GM23338 (cell line): ENCODE measurements around the gene ANKRD62. TPM values are rescaled to one million over a fixed set of nuclear protein-coding genes. Genes with fewer than 3 reads are reported as not detected.

Experiments
- ATAC-seq: fragments of 200-7000 bp; cut with Tn5 transposase; 3 replicates; pipeline ENCODE4 v1.9.1; 2020
- DNase-seq: peaks from one replicate; pipeline ENCODE4 v3.0.0-alpha.2; 2015; ENCODE audit warnings: low spot score
- H2AFZ ChIP-seq: fragments of 200-600 bp; sonication (generic); 2 replicates; pipeline ENCODE4 v1.8.0; 2016; ENCODE audit warnings: antibody characterized with exemption, mild to moderate bottlenecking, moderate library complexity
- H3F3A ChIP-seq: fragments of 200-600 bp; sonication (generic); replicated peaks from 2 replicates; pipeline ENCODE4 v1.8.0; 2017; ENCODE audit warnings: antibody characterized with exemption, mixed run types, low read depth
- H3K27ac ChIP-seq: fragments of 200-600 bp; sonication (generic); 2 replicates; pipeline ENCODE4 v1.6.1; 2016; ENCODE audit warnings: low read depth
- H3K27me3 ChIP-seq: fragments of 200-600 bp; sonication (generic); 2 replicates; pipeline ENCODE4 v1.8.0; 2016; ENCODE audit warnings: mild to moderate bottlenecking, mixed run types, moderate library complexity; ENCODE audit not compliant: insufficient read depth
- H3K36me3 ChIP-seq: fragments of 200-600 bp; sonication (generic); 2 replicates; pipeline ENCODE4 v1.8.0; 2016; ENCODE audit warnings: mild to moderate bottlenecking; ENCODE audit not compliant: insufficient read depth
- H3K4me1 ChIP-seq: fragments of 200-600 bp; sonication (generic); 2 replicates; pipeline ENCODE4 v1.8.0; 2016; ENCODE audit warnings: mild to moderate bottlenecking, moderate library complexity; ENCODE audit not compliant: insufficient read depth
- H3K4me2 ChIP-seq: fragments of 200-600 bp; sonication (generic); 2 replicates; pipeline ENCODE4 v1.7.1; 2017; ENCODE audit warnings: mixed run types
- H3K4me3 ChIP-seq: fragments of 200-600 bp; sonication (generic); 2 replicates; pipeline ENCODE4 v1.6.1; 2016; ENCODE audit warnings: mixed run types
- H3K79me2 ChIP-seq: fragments of 200-600 bp; sonication (generic); replicated peaks from 2 replicates; pipeline ENCODE4 v1.8.0; 2017; ENCODE audit warnings: mild to moderate bottlenecking; ENCODE audit not compliant: insufficient read depth
- H3K9me2 ChIP-seq: fragments of 200-600 bp; sonication (generic); 2 replicates; pipeline ENCODE4 v1.8.0; 2017; ENCODE audit not compliant: insufficient read depth
- H4K20me1 ChIP-seq: fragments of 200-600 bp; sonication (generic); replicated peaks from 2 replicates; pipeline ENCODE4 v1.8.0; 2017; ENCODE audit warnings: mild to moderate bottlenecking; ENCODE audit not compliant: insufficient read depth
- H3K27ac Mint-ChIP-seq: 2 replicates; pipeline ENCODE4 v1.8.0; 2020; ENCODE audit warnings: inconsistent platforms, mild to moderate bottlenecking, moderate library complexity, mixed read lengths
- H3K27me3 Mint-ChIP-seq: 3 replicates; pipeline ENCODE4 v1.8.0; 2022; ENCODE audit warnings: low read depth, mild to moderate bottlenecking, moderate library complexity, mixed read lengths, inconsistent platforms; ENCODE audit not compliant: insufficient read depth, poor library complexity
- H3K36me3 Mint-ChIP-seq: 3 replicates; pipeline ENCODE4 v1.8.0; 2021; ENCODE audit warnings: low read depth, mild to moderate bottlenecking, inconsistent platforms, moderate library complexity, mixed read lengths
- H3K4me1 Mint-ChIP-seq: 3 replicates; pipeline ENCODE4 v1.8.0; 2020; ENCODE audit warnings: mild to moderate bottlenecking, inconsistent platforms, mixed read lengths
- H3K4me3 Mint-ChIP-seq: 3 replicates; pipeline ENCODE4 v1.8.0; 2021; ENCODE audit warnings: moderate library complexity, mild to moderate bottlenecking, inconsistent platforms, mixed read lengths
- H3K9me3 Mint-ChIP-seq: 3 replicates; pipeline ENCODE4 v1.8.0; 2020; ENCODE audit warnings: moderate library complexity, mild to moderate bottlenecking, inconsistent platforms, mixed read lengths
- CREB1 ChIP-seq: fragments of 250-450 bp; sonication (Bioruptor Pico); IDR thresholded peaks from 2 replicates; pipeline ENCODE4 v1.5.0; 2020; ENCODE audit warnings: low read depth, mild to moderate bottlenecking, moderate library complexity
- EZH2 ChIP-seq: fragments of 200-600 bp; sonication (generic); IDR thresholded peaks from one replicate; pipeline ENCODE4 v1.8.0; 2017; ENCODE audit warnings: antibody characterized with exemption, mild to moderate bottlenecking, low read depth; ENCODE audit not compliant: unreplicated experiment
- EZH2phosphoT487 ChIP-seq: fragments of 200-600 bp; sonication (generic); IDR thresholded peaks from one replicate; pipeline ENCODE4 v1.8.1; 2018; ENCODE audit warnings: antibody characterized with exemption; ENCODE audit not compliant: unreplicated experiment
- JUNB ChIP-seq: IDR thresholded peaks from one replicate; pipeline ENCODE4 v1.6.1; 2016; ENCODE audit warnings: antibody characterized with exemption; ENCODE audit not compliant: unreplicated experiment
- NANOG ChIP-seq: IDR thresholded peaks from 2 replicates; pipeline ENCODE4 v1.6.1; 2016; ENCODE audit warnings: antibody characterized with exemption, borderline replicate concordance
- POLR2AphosphoS5 ChIP-seq: IDR thresholded peaks from 2 replicates; pipeline ENCODE4 v1.6.1; 2016; ENCODE audit warnings: antibody characterized with exemption, low read depth
- STAT1 ChIP-seq: IDR thresholded peaks from one replicate; pipeline ENCODE4 v1.6.1; 2016; ENCODE audit warnings: antibody characterized with exemption; ENCODE audit not compliant: unreplicated experiment
- ZNF114 ChIP-seq: fragments of 250-450 bp; sonication (Bioruptor Pico); IDR thresholded peaks from 2 replicates; pipeline ENCODE4 v1.5.0; 2020; ENCODE audit warnings: mild to moderate bottlenecking, moderate library complexity
- ZNF331 ChIP-seq: fragments of 250-450 bp; sonication (Bioruptor Pico); IDR thresholded peaks from 2 replicates; pipeline ENCODE4 v1.5.0; 2020; ENCODE audit warnings: low read depth, mild to moderate bottlenecking, moderate library complexity
- polyA plus RNA-seq: library from polyadenylated mRNA; unstranded; fragments of >200 nt; fragmentation: Nextera tagmentation; extraction: Ambion mirVana; gene quantifications from 2 replicates; pipeline ENCODE4 v1.2.1, GENCODE V29; 2016
- total RNA-seq: library from RNA; depleted of rRNA; stranded (reverse); fragments of >200 nt; shearing (Covaris generic); gene quantifications from 2 replicates; pipeline ENCODE4 v1.2.3, GENCODE V29; 2014
- TF ChIP-seq, protein P1 (sequence below): IDR thresholded peaks from one replicate; pipeline ENCODE4 v1.6.1; 2018; ENCODE audit warnings: antibody characterized with exemption; ENCODE audit not compliant: unreplicated experiment
- TF ChIP-seq, protein P2 (sequence below): fragments of 250-450 bp; sonication (Bioruptor Pico); IDR thresholded peaks from 2 replicates; pipeline ENCODE4 v1.5.0; 2020; ENCODE audit warnings: mild to moderate bottlenecking, moderate library complexity
- TF ChIP-seq, protein P3 (sequence below), 2 experiments: fragments of 200-600 bp in 1 of 2; sonication (generic) in 1 of 2; conservative IDR thresholded peaks; 2 replicates each; pipeline versions ENCODE4 v1.5.1 to v1.6.1; 2016 to 2017; ENCODE audit warnings: antibody characterized with exemption in 2 of 2, low read depth in 2 of 2, mild to moderate bottlenecking in 2 of 2, moderate library complexity in 1 of 2
- TF ChIP-seq, protein P4 (sequence below): IDR thresholded peaks from 2 replicates; pipeline ENCODE4 v1.6.1; 2016; ENCODE audit warnings: antibody characterized with exemption

Gene ANKRD62
- total and polyA plus RNA-seq, 2 experiments from 2014 or later, result not detected

DNA sequence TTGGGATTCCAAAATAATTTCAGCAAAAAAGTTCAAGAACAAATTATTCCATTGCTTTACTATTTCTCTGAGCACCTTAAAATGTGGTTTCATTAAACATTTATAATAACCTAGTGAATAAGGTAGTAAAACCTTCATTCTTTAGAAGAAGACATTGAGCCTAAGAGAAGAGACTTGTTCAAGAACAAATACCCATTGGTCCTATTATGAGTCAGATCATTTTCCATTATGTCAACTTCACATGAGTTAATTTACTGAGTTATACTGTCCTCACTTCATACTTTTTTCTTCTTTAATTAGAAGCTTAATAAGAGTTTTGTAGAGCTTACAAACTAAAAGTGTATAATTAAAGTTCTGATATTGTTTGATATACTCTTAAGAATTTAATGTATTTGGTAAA, 5.5 kb downstream of the ANKRD62 start (continued):
- TF ChIP-seq EZH2, result no peak
- TF ChIP-seq EZH2phosphoT487, result no peak
- TF ChIP-seq, protein P1, sequence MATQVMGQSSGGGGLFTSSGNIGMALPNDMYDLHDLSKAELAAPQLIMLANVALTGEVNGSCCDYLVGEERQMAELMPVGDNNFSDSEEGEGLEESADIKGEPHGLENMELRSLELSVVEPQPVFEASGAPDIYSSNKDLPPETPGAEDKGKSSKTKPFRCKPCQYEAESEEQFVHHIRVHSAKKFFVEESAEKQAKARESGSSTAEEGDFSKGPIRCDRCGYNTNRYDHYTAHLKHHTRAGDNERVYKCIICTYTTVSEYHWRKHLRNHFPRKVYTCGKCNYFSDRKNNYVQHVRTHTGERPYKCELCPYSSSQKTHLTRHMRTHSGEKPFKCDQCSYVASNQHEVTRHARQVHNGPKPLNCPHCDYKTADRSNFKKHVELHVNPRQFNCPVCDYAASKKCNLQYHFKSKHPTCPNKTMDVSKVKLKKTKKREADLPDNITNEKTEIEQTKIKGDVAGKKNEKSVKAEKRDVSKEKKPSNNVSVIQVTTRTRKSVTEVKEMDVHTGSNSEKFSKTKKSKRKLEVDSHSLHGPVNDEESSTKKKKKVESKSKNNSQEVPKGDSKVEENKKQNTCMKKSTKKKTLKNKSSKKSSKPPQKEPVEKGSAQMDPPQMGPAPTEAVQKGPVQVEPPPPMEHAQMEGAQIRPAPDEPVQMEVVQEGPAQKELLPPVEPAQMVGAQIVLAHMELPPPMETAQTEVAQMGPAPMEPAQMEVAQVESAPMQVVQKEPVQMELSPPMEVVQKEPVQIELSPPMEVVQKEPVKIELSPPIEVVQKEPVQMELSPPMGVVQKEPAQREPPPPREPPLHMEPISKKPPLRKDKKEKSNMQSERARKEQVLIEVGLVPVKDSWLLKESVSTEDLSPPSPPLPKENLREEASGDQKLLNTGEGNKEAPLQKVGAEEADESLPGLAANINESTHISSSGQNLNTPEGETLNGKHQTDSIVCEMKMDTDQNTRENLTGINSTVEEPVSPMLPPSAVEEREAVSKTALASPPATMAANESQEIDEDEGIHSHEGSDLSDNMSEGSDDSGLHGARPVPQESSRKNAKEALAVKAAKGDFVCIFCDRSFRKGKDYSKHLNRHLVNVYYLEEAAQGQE, result no peak
- no peak for TF ChIP-seq ZNF331 (CRISPR knock-in tag)
- no peak for TF ChIP-seq ZNF114 (CRISPR knock-in tag)
- no peak for TF ChIP-seq POLR2AphosphoS5

DNA sequence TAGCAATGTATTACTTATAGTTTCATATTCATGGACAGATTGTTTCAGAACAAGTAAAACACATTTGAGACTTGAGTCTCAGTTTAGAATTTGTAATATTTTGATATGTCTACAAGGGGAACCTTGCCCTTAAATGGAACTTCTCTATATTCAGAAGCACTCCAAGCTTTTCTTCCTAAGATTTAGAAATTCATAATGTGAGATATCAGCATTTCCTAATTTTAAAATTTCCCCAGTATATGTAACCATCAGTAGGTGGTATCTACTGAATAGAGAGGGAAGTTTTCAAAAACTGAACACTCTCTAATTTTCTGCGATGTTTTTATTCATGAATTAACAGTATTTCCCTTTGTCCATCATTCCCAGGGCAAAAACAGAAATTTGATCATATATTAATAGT, 7.6 kb downstream of the ANKRD62 start:
- Histone ChIP-seq H4K20me1 (no peaks in the 10 kb centered on the region), H3F3A (no peaks in the 10 kb centered on the region), H3K4me1 (no peaks in the 10 kb centered on the region), H3K27ac (no peak overlapping the region), H3K9me2 (no peaks in the 10 kb centered on the region), H3K4me3 (no peak overlapping the region), H3K36me3 (no peaks in the 10 kb centered on the region), H3K27me3 (no peaks in the 10 kb centered on the region), H2AFZ (no peak overlapping the region), H3K79me2 (no peaks in the 10 kb centered on the region), H3K4me2 (no peak overlapping the region)
- ATAC-seq, result no peak
- peaks cover 2% of the 10 kb centered on the region for H3K27me3 Mint-ChIP-seq
- no peaks in the 10 kb centered on the region for H3K4me1 Mint-ChIP-seq
- no peaks in the 10 kb centered on the region for H3K36me3 Mint-ChIP-seq
- no peak overlapping the region for H3K27ac Mint-ChIP-seq
- no peak for DNase-seq
- H3K4me3 Mint-ChIP-seq, result no peak overlapping the region
- H3K9me3 Mint-ChIP-seq, result no peaks in the 10 kb centered on the region
- no peak for TF ChIP-seq ZNF114 (CRISPR knock-in tag)
- no peak for TF ChIP-seq ZNF331 (CRISPR knock-in tag)
- TF ChIP-seq, protein P2, sequence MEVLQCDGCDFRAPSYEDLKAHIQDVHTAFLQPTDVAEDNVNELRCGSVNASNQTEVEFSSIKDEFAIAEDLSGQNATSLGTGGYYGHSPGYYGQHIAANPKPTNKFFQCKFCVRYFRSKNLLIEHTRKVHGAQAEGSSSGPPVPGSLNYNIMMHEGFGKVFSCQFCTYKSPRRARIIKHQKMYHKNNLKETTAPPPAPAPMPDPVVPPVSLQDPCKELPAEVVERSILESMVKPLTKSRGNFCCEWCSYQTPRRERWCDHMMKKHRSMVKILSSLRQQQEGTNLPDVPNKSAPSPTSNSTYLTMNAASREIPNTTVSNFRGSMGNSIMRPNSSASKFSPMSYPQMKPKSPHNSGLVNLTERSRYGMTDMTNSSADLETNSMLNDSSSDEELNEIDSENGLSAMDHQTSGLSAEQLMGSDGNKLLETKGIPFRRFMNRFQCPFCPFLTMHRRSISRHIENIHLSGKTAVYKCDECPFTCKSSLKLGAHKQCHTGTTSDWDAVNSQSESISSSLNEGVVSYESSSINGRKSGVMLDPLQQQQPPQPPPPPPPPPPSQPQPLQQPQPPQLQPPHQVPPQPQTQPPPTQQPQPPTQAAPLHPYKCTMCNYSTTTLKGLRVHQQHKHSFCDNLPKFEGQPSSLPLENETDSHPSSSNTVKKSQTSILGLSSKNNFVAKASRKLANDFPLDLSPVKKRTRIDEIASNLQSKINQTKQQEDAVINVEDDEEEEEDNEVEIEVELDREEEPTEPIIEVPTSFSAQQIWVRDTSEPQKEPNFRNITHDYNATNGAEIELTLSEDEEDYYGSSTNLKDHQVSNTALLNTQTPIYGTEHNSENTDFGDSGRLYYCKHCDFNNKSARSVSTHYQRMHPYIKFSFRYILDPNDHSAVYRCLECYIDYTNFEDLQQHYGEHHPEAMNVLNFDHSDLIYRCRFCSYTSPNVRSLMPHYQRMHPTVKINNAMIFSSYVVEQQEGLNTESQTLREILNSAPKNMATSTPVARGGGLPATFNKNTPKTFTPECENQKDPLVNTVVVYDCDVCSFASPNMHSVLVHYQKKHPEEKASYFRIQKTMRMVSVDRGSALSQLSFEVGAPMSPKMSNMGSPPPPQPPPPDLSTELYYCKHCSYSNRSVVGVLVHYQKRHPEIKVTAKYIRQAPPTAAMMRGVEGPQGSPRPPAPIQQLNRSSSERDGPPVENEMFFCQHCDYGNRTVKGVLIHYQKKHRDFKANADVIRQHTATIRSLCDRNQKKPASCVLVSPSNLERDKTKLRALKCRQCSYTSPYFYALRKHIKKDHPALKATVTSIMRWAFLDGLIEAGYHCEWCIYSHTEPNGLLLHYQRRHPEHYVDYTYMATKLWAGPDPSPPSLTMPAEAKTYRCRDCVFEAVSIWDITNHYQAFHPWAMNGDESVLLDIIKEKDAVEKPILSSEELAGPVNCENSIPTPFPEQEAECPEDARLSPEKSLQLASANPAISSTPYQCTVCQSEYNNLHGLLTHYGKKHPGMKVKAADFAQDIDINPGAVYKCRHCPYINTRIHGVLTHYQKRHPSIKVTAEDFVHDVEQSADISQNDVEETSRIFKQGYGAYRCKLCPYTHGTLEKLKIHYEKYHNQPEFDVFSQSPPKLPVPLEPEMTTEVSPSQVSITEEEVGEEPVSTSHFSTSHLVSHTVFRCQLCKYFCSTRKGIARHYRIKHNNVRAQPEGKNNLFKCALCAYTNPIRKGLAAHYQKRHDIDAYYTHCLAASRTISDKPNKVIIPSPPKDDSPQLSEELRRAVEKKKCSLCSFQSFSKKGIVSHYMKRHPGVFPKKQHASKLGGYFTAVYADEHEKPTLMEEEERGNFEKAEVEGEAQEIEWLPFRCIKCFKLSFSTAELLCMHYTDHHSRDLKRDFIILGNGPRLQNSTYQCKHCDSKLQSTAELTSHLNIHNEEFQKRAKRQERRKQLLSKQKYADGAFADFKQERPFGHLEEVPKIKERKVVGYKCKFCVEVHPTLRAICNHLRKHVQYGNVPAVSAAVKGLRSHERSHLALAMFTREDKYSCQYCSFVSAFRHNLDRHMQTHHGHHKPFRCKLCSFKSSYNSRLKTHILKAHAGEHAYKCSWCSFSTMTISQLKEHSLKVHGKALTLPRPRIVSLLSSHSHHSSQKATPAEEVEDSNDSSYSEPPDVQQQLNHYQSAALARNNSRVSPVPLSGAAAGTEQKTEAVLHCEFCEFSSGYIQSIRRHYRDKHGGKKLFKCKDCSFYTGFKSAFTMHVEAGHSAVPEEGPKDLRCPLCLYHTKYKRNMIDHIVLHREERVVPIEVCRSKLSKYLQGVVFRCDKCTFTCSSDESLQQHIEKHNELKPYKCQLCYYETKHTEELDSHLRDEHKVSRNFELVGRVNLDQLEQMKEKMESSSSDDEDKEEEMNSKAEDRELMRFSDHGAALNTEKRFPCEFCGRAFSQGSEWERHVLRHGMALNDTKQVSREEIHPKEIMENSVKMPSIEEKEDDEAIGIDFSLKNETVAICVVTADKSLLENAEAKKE, result no peak
- TF ChIP-seq EZH2phosphoT487, result no peak
- TF ChIP-seq, protein P3, sequence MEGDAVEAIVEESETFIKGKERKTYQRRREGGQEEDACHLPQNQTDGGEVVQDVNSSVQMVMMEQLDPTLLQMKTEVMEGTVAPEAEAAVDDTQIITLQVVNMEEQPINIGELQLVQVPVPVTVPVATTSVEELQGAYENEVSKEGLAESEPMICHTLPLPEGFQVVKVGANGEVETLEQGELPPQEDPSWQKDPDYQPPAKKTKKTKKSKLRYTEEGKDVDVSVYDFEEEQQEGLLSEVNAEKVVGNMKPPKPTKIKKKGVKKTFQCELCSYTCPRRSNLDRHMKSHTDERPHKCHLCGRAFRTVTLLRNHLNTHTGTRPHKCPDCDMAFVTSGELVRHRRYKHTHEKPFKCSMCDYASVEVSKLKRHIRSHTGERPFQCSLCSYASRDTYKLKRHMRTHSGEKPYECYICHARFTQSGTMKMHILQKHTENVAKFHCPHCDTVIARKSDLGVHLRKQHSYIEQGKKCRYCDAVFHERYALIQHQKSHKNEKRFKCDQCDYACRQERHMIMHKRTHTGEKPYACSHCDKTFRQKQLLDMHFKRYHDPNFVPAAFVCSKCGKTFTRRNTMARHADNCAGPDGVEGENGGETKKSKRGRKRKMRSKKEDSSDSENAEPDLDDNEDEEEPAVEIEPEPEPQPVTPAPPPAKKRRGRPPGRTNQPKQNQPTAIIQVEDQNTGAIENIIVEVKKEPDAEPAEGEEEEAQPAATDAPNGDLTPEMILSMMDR (conservative IDR thresholded peaks at IDR 0.05; ENCODE audit: low read depth in 2 of 2), result no peak
- TF ChIP-seq JUNB, result no peak
- TF ChIP-seq, protein P4, sequence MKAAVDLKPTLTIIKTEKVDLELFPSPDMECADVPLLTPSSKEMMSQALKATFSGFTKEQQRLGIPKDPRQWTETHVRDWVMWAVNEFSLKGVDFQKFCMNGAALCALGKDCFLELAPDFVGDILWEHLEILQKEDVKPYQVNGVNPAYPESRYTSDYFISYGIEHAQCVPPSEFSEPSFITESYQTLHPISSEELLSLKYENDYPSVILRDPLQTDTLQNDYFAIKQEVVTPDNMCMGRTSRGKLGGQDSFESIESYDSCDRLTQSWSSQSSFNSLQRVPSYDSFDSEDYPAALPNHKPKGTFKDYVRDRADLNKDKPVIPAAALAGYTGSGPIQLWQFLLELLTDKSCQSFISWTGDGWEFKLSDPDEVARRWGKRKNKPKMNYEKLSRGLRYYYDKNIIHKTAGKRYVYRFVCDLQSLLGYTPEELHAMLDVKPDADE, result no peak
- no peak for TF ChIP-seq CREB1 (CRISPR knock-in tag)
- no peak for TF ChIP-seq NANOG
- TF ChIP-seq STAT1, result no peak
